ENCODE measurements around the gene SMIM1. TPM values are rescaled to one million over a fixed set of nuclear protein-coding genes. Genes with fewer than 3 reads are reported as not detected.

SMIM1 gene
- total and polyA plus RNA-seq, 9 of the 15 experiments (the other 6 are each of a cell fraction or from before 2014, with no cell fraction given), result 2.3 to 125 (median 24.3) TPM

DNA sequence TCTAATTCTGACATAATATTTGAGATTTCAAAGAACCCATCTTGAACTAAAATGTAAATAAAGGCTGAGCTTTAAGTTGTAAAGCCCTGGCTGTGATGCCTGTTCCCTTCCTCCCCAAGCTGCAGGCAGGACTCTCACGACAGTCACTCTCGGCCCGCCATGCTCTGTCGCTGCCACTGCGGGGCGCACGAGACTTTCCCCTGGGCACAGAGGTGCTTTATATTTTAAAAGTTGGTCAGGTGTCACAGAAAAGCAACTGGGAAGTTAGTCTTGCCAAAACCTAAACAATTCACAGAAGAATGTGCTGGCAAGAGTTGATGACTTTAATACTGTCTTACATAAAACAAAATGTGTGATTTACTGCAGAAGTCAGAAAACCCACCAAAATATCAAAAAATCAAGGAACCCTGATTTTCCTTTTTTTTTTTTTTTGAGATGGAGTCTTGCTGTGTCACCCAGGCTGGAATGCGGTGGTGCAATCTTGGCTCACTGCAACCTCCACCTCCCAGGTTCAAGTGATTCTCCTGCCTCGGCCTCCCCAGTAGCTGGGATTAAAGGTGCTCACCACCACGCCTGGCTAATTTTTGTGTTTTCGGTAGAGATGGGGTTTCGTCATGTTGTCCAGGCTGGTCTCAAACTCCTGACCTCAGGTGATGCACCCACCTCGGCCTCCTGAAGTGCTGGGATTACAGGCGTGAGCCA is 13.1 kb downstream of the SMIM1 start (continued):
- TF ChIP-seq, protein P1, sequence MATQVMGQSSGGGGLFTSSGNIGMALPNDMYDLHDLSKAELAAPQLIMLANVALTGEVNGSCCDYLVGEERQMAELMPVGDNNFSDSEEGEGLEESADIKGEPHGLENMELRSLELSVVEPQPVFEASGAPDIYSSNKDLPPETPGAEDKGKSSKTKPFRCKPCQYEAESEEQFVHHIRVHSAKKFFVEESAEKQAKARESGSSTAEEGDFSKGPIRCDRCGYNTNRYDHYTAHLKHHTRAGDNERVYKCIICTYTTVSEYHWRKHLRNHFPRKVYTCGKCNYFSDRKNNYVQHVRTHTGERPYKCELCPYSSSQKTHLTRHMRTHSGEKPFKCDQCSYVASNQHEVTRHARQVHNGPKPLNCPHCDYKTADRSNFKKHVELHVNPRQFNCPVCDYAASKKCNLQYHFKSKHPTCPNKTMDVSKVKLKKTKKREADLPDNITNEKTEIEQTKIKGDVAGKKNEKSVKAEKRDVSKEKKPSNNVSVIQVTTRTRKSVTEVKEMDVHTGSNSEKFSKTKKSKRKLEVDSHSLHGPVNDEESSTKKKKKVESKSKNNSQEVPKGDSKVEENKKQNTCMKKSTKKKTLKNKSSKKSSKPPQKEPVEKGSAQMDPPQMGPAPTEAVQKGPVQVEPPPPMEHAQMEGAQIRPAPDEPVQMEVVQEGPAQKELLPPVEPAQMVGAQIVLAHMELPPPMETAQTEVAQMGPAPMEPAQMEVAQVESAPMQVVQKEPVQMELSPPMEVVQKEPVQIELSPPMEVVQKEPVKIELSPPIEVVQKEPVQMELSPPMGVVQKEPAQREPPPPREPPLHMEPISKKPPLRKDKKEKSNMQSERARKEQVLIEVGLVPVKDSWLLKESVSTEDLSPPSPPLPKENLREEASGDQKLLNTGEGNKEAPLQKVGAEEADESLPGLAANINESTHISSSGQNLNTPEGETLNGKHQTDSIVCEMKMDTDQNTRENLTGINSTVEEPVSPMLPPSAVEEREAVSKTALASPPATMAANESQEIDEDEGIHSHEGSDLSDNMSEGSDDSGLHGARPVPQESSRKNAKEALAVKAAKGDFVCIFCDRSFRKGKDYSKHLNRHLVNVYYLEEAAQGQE (IDR thresholded peaks at IDR 0.05; ENCODE audit: borderline replicate concordance), result peak; percentile 75
- TF ChIP-seq, protein P1 (CRISPR knock-in tag; IDR thresholded peaks at IDR 0.05; ENCODE audit: low read depth), result no peak
- TF ChIP-seq ZNF696 (CRISPR knock-in tag; conservative IDR thresholded peaks at IDR 0.05), result no peak
- TF ChIP-seq SMARCE1 (IDR thresholded peaks at IDR 0.05), result no peak
- no peak for TF ChIP-seq SETDB1 (IDR thresholded peaks at IDR 0.05; ENCODE audit: low read length)
- TF ChIP-seq NFXL1 (CRISPR knock-in tag; IDR thresholded peaks at IDR 0.05), result no peak
- TF ChIP-seq NFE2 (IDR thresholded peaks at IDR 0.05; ENCODE audit: low read depth), result no peak
- TF ChIP-seq TOE1 (IDR thresholded peaks at IDR 0.05; ENCODE audit: borderline replicate concordance), result no peak
- TF ChIP-seq TOE1 (CRISPR knock-in tag; IDR thresholded peaks at IDR 0.05; ENCODE audit: borderline replicate concordance, low read depth), result no peak
- TF ChIP-seq, protein P2, sequence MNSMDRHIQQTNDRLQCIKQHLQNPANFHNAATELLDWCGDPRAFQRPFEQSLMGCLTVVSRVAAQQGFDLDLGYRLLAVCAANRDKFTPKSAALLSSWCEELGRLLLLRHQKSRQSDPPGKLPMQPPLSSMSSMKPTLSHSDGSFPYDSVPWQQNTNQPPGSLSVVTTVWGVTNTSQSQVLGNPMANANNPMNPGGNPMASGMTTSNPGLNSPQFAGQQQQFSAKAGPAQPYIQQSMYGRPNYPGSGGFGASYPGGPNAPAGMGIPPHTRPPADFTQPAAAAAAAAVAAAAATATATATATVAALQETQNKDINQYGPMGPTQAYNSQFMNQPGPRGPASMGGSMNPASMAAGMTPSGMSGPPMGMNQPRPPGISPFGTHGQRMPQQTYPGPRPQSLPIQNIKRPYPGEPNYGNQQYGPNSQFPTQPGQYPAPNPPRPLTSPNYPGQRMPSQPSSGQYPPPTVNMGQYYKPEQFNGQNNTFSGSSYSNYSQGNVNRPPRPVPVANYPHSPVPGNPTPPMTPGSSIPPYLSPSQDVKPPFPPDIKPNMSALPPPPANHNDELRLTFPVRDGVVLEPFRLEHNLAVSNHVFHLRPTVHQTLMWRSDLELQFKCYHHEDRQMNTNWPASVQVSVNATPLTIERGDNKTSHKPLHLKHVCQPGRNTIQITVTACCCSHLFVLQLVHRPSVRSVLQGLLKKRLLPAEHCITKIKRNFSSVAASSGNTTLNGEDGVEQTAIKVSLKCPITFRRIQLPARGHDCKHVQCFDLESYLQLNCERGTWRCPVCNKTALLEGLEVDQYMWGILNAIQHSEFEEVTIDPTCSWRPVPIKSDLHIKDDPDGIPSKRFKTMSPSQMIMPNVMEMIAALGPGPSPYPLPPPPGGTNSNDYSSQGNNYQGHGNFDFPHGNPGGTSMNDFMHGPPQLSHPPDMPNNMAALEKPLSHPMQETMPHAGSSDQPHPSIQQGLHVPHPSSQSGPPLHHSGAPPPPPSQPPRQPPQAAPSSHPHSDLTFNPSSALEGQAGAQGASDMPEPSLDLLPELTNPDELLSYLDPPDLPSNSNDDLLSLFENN (IDR thresholded peaks at IDR 0.05; ENCODE audit: low read depth in 2 of 2, low read length in 2 of 2), result no peak
- TF ChIP-seq CREB1 (IDR thresholded peaks at IDR 0.05), result no peak
- 0 out of 2 replicates have a peak, but pooled peaks have one; percentile 32 for TF ChIP-seq CREB1 (CRISPR knock-in tag; IDR thresholded peaks at IDR 0.05)
- TF ChIP-seq CBX3 (IDR thresholded peaks at IDR 0.05; ENCODE audit: borderline replicate concordance in 1 of 2, low read length in 2 of 2), result no peak
- TF ChIP-seq BHLHE40 (IDR thresholded peaks at IDR 0.05; ENCODE audit: low read length), result peak; percentile 51; the same call in 1 of the 2 replicates
- TF ChIP-seq MYC (IDR thresholded peaks at IDR 0.05; ENCODE audit: low read depth, low read length), result no peak
- TF ChIP-seq MYC (CRISPR knock-in tag; IDR thresholded peaks at IDR 0.05; ENCODE audit: borderline replicate concordance, low read depth), result no peak
- no peak for TF ChIP-seq PURB (CRISPR knock-in tag; IDR thresholded peaks at IDR 0.05; ENCODE audit: low read depth)
- no peak for TF ChIP-seq SMARCA5 (IDR thresholded peaks at IDR 0.05)
- TF ChIP-seq WHSC1 (IDR thresholded peaks at IDR 0.05; ENCODE audit: low read length), result no peak
